Jurkat, Clone E6-1 (cell line): Measurements from ENCODE around the gene RILPL1.
A peak's percentile ranks its signal among the peaks of the same experiment; 100 is the strongest.
"Not testable (repeated sequence)": the region's sequence is repeated elsewhere in the genome, so short reads cannot be mapped to it uniquely, and the experiment has no call there.

Source experiments
- DNase-seq: peaks from one replicate; pipeline ENCODE4 v3.0.0-alpha.2; 2011; ENCODE audit warnings: low read depth, low spot score
- H3K4me3 ChIP-seq: 2 replicates; pipeline ENCODE4 v1.5.1; 2011; ENCODE audit warnings: mild to moderate bottlenecking, low read length, control low read depth, moderate library complexity

Gene RILPL1

GRCh38 chr12:123532019-123532418 is 1.5 kb downstream of the RILPL1 start:
- no peak overlapping the region for H3K4me3 ChIP-seq
- peak; percentile 47 for DNase-seq

GRCh38 chr12:123531091-123531490 is 2.4 kb downstream of the RILPL1 start:
- DNase-seq: no peak

GRCh38 chr12:123530668-123531067 is 2.9 kb downstream of the RILPL1 start:
- H3K4me3 ChIP-seq: no peak overlapping the region

More at GRCh38 chr12:123531091-123531490, 2.4 kb downstream of the RILPL1 start:
- H3K4me3 ChIP-seq: no peak overlapping the region

GRCh38 chr12:123529686-123530085 is 3.8 kb downstream of the RILPL1 start:
- no peak for DNase-seq

More at GRCh38 chr12:123530668-123531067, 2.9 kb downstream of the RILPL1 start:
- no peak for DNase-seq

GRCh38 chr12:123528858-123529257 is 4.7 kb downstream of the RILPL1 start:
- H3K4me3 ChIP-seq: no peak overlapping the region

More at GRCh38 chr12:123529686-123530085, 3.8 kb downstream of the RILPL1 start:
- no peak overlapping the region for H3K4me3 ChIP-seq

GRCh38 chr12:123526542-123527080 is 6.9 kb downstream of the RILPL1 start:
- no peak overlapping the region for H3K4me3 ChIP-seq
- DNase-seq: no peak

More at GRCh38 chr12:123528858-123529257, 4.7 kb downstream of the RILPL1 start:
- no peak for DNase-seq

- no peak overlapping the region for H3K4me3 ChIP-seq
- no peak for DNase-seq
Measured at GRCh38 chr12:123524378-123524777, 9.1 kb downstream of the RILPL1 start.

- no peak overlapping the region for H3K4me3 ChIP-seq
- DNase-seq: no peak
Measured at GRCh38 chr12:123523518-123523917, 10.0 kb downstream of the RILPL1 start.

GRCh38 chr12:123522164-123522563 is 11.4 kb downstream of the RILPL1 start:
- no peak for DNase-seq
- no peak overlapping the region for H3K4me3 ChIP-seq

GRCh38 chr12:123520567-123521474 is 12.7 kb downstream of the RILPL1 start:
- no peak overlapping the region for H3K4me3 ChIP-seq
- DNase-seq: no peak

- no peak for DNase-seq
- no peak overlapping the region for H3K4me3 ChIP-seq
Measured at GRCh38 chr12:123519141-123520001, 14.1 kb downstream of the RILPL1 start.

GRCh38 chr12:123516216-123516780 is 17.2 kb downstream of the RILPL1 start:
- H3K4me3 ChIP-seq: no peak overlapping the region
- DNase-seq: no peak

- not testable (repeated sequence) for DNase-seq, H3K4me3 ChIP-seq
Measured at GRCh38 chr12:123514582-123515221, 18.8 kb downstream of the RILPL1 start.

- no peak overlapping the region for H3K4me3 ChIP-seq
Measured at GRCh38 chr12:123513805-123514204, 19.7 kb downstream of the RILPL1 start.

GRCh38 chr12:123512838-123513665 is 20.5 kb downstream of the RILPL1 start:
- no peak for DNase-seq
- no peak overlapping the region for H3K4me3 ChIP-seq

More at GRCh38 chr12:123513805-123514204, 19.7 kb downstream of the RILPL1 start:
- no peak for DNase-seq

GRCh38 chr12:123506843-123507236 is 26.7 kb downstream of the RILPL1 start:
- DNase-seq: no peak
- H3K4me3 ChIP-seq: no peak overlapping the region

- no peak for DNase-seq
- no peak overlapping the region for H3K4me3 ChIP-seq
Measured at GRCh38 chr12:123506059-123506842, 27.3 kb downstream of the RILPL1 start.
